GM23338 (cell line): ENCODE data around the gene CAMTA1. TPM values are rescaled to one million over a fixed set of nuclear protein-coding genes. Genes with fewer than 3 reads are reported as not detected.

ENCODE experiments used
- CTCF ChIP-seq, 2 experiments: fragments of 200-600 bp in 1 of 2; sonication (generic) in 1 of 2; conservative IDR thresholded peaks; 2 replicates each; pipeline versions ENCODE4 v1.5.1 to v1.6.1; 2016 to 2017; ENCODE audit warnings: antibody characterized with exemption in 2 of 2, low read depth in 2 of 2, mild to moderate bottlenecking in 2 of 2, moderate library complexity in 1 of 2
- EZH2 ChIP-seq: fragments of 200-600 bp; sonication (generic); IDR thresholded peaks from one replicate; pipeline ENCODE4 v1.8.0; 2017; ENCODE audit warnings: antibody characterized with exemption, mild to moderate bottlenecking, low read depth; ENCODE audit not compliant: unreplicated experiment
- JUNB ChIP-seq: IDR thresholded peaks from one replicate; pipeline ENCODE4 v1.6.1; 2016; ENCODE audit warnings: antibody characterized with exemption; ENCODE audit not compliant: unreplicated experiment
- POLR2AphosphoS5 ChIP-seq: IDR thresholded peaks from 2 replicates; pipeline ENCODE4 v1.6.1; 2016; ENCODE audit warnings: antibody characterized with exemption, low read depth
- ZNF331 ChIP-seq: fragments of 250-450 bp; sonication (Bioruptor Pico); IDR thresholded peaks from 2 replicates; pipeline ENCODE4 v1.5.0; 2020; ENCODE audit warnings: low read depth, mild to moderate bottlenecking, moderate library complexity
- ZNF462 ChIP-seq: fragments of 250-450 bp; sonication (Bioruptor Pico); IDR thresholded peaks from 2 replicates; pipeline ENCODE4 v1.5.0; 2020; ENCODE audit warnings: mild to moderate bottlenecking, moderate library complexity
- polyA plus RNA-seq: library from polyadenylated mRNA; unstranded; fragments of >200 nt; fragmentation: Nextera tagmentation; extraction: Ambion mirVana; gene quantifications from 2 replicates; pipeline ENCODE4 v1.2.1, GENCODE V29; 2016
- total RNA-seq: library from RNA; depleted of rRNA; stranded (reverse); fragments of >200 nt; shearing (Covaris generic); gene quantifications from 2 replicates; pipeline ENCODE4 v1.2.3, GENCODE V29; 2014
- TF ChIP-seq, protein P1 (sequence below): IDR thresholded peaks from one replicate; pipeline ENCODE4 v1.6.1; 2018; ENCODE audit warnings: antibody characterized with exemption; ENCODE audit not compliant: unreplicated experiment

The CAMTA1 gene
- total and polyA plus RNA-seq, 2 experiments from 2014 or later, result 115 to 519 TPM

GRCh38 chr1:7257225-7257624, 472.0 kb downstream of the CAMTA1 start (continued):
- TF ChIP-seq ZNF462 (CRISPR knock-in tag) (no peak), JUNB (no peak), CTCF (conservative IDR thresholded peaks at IDR 0.05; ENCODE audit: low read depth in 2 of 2) (no peak), ZNF331 (no peak), POLR2AphosphoS5 (no peak), EZH2 (no peak)
- TF ChIP-seq, protein P1, sequence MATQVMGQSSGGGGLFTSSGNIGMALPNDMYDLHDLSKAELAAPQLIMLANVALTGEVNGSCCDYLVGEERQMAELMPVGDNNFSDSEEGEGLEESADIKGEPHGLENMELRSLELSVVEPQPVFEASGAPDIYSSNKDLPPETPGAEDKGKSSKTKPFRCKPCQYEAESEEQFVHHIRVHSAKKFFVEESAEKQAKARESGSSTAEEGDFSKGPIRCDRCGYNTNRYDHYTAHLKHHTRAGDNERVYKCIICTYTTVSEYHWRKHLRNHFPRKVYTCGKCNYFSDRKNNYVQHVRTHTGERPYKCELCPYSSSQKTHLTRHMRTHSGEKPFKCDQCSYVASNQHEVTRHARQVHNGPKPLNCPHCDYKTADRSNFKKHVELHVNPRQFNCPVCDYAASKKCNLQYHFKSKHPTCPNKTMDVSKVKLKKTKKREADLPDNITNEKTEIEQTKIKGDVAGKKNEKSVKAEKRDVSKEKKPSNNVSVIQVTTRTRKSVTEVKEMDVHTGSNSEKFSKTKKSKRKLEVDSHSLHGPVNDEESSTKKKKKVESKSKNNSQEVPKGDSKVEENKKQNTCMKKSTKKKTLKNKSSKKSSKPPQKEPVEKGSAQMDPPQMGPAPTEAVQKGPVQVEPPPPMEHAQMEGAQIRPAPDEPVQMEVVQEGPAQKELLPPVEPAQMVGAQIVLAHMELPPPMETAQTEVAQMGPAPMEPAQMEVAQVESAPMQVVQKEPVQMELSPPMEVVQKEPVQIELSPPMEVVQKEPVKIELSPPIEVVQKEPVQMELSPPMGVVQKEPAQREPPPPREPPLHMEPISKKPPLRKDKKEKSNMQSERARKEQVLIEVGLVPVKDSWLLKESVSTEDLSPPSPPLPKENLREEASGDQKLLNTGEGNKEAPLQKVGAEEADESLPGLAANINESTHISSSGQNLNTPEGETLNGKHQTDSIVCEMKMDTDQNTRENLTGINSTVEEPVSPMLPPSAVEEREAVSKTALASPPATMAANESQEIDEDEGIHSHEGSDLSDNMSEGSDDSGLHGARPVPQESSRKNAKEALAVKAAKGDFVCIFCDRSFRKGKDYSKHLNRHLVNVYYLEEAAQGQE, result no peak
